ENCODE data around the gene TMA16. TPM values are rescaled to one million over a fixed set of nuclear protein-coding genes. Genes with fewer than 3 reads are reported as not detected.
"Not testable (repeated sequence)": the region's sequence is repeated elsewhere in the genome, so short reads cannot be mapped to it uniquely, and the experiment has no call there.

TMA16 gene
- 10 to 100 TPM; 11.2 to 49.6 (median 33.4) TPM for total RNA-seq

GRCh38 chr4:163494360-163495241, at the start of gene TMA16:
Gene TMA16 (plus strand): TSS chr4:163494690. CDS start chr4:163494802, 112 bp downstream.
- intact Hi-C loops (cut with DNase I; ENCODE audit: low total_unique reads): no loop called here
- Histone ChIP-seq H3K4me3 (peak within 1 kb of the TSS; percentile 69 to 84), H3K27ac (peak within 1 kb of the TSS; percentile 84 to 89), H3K9me3 (no peaks in the 10 kb centered on the region), H3K27me3 (no peaks in the 10 kb centered on the region), H3K36me3 (no peaks in the 10 kb centered on the region), H3K4me1 (no peaks in the 10 kb centered on the region)
- no peak for TF ChIP-seq CTCF (IDR thresholded peaks at IDR 0.05)
- TF ChIP-seq POLR2A (IDR thresholded peaks at IDR 0.05): peak in 1 of 2 donors; percentile 38
- DNase-seq: peak; percentile 81 to 86

GRCh38 chr4:163447023-163447422, 47.5 kb upstream of the TMA16 start:
- peak; percentile 15 to 19 for DNase-seq
- H3K36me3 ChIP-seq; H3K4me3 ChIP-seq; H3K4me1 ChIP-seq; H3K27me3 ChIP-seq; H3K9me3 ChIP-seq; intact Hi-C loops (cut with DNase I; ENCODE audit: low total_unique reads): not testable (repeated sequence)
- H3K27ac ChIP-seq: peak overlapping the region in 1 of 2 donors; percentile 32

- Histone ChIP-seq H3K4me3 (no peak overlapping the region), H3K27ac (peak overlapping the region in 1 of 2 donors; percentile 32), H3K27me3 (no peaks in the 10 kb centered on the region)
Measured at GRCh38 chr4:163447481-163447880, 47.0 kb upstream of the TMA16 start.

DNA sequence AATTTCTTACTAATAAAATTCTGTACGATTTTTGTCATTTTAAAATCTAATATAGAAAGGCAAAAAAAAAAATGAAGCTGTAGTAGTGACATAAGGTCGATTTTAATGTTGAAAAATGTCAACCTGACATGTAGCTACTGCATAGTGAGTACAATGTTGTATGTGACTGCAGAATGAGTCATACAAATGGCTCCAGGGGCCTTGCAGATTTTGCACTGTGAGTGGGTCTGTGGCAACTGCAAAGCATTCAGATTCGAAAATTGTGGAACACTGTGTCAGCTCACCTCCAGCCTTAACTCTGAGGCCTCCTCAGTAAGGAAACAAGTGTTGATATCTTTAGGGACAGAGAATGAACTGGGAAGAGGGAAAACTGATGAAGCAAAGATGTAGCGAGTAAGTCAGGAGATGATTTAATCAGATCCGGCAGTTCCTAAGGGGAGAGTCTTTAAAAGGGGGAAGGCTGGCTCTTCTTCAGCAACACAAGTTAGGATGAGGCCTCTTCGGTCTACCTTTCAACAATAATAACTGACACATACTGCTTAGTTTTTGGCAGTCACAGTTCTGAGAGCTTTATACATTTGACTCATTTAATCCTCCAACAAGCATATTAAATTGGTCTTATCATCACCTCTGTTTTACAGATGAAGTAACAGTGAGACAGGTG, 45.8 kb upstream of the TMA16 start:
- Histone ChIP-seq H3K4me1 (no peaks in the 10 kb centered on the region), H3K36me3 (no peaks in the 10 kb centered on the region), H3K27ac (peak overlapping the region in 1 of 2 donors; percentile 26), H3K4me3 (no peak overlapping the region), H3K9me3 (no peaks in the 10 kb centered on the region), H3K27me3 (no peaks in the 10 kb centered on the region)
- TF ChIP-seq POLR2A (IDR thresholded peaks at IDR 0.05) (no peak), CTCF (IDR thresholded peaks at IDR 0.05) (no peak)
- intact Hi-C loops (cut with DNase I; ENCODE audit: low total_unique reads): no loop called here
- DNase-seq: no peak

More at GRCh38 chr4:163447481-163447880, 47.0 kb upstream of the TMA16 start:
- Histone ChIP-seq H3K36me3 (no peaks in the 10 kb centered on the region), H3K9me3 (no peaks in the 10 kb centered on the region), H3K4me1 (no peaks in the 10 kb centered on the region)
- TF ChIP-seq POLR2A (IDR thresholded peaks at IDR 0.05): no peak
- no peak for DNase-seq
- intact Hi-C loops (cut with DNase I; ENCODE audit: low total_unique reads): no loop called here

- Histone ChIP-seq H3K27me3 (no peaks in the 10 kb centered on the region), H3K9me3 (no peaks in the 10 kb centered on the region), H3K36me3 (no peaks in the 10 kb centered on the region), H3K4me3 (no peak overlapping the region), H3K4me1 (no peaks in the 10 kb centered on the region), H3K27ac (no peak overlapping the region)
- no peak for TF ChIP-seq POLR2A (IDR thresholded peaks at IDR 0.05)
- no peak for TF ChIP-seq CTCF (IDR thresholded peaks at IDR 0.05)
- DNase-seq: no peak
- intact Hi-C loops (cut with DNase I; ENCODE audit: low total_unique reads): no loop called here
Measured at GRCh38 chr4:163462556-163462955, 31.9 kb upstream of the TMA16 start.
